Stimulated activated effector memory CD8-positive, alpha-beta T cell treated with anti-CD3 and anti-CD28 coated beads, Interleukin-12 subunit alpha, Interleukin-12 subunit beta, amount 100 ng/mL, for 72 hours (primary cell): Measurements from ENCODE around the gene ZNF793.

Experiments used
- ATAC-seq: fragments of 150-1000 bp; cut with Tn5 transposase; 2 replicates; pipeline ENCODE4 v1.10.0; 2021
- DNase-seq, 2 donors: peaks; one replicate each; pipeline ENCODE4 v3.0.0; 2021 to 2022; ENCODE audit warnings: low spot score in 2 of 2
- H3K27ac Mint-ChIP-seq: one replicate; pipeline ENCODE4 v1.8.0; 2022; ENCODE audit warnings: mild to moderate bottlenecking, mixed read lengths
- H3K36me3 Mint-ChIP-seq: one replicate; pipeline ENCODE4 v1.8.0; 2022; ENCODE audit warnings: mild to moderate bottlenecking, mixed read lengths
- H3K4me1 Mint-ChIP-seq: one replicate; pipeline ENCODE4 v1.8.0; 2022; ENCODE audit warnings: mixed read lengths
- H3K4me3 Mint-ChIP-seq: one replicate; pipeline ENCODE4 v1.8.0; 2022; ENCODE audit warnings: mild to moderate bottlenecking, mixed read lengths
- H3K9me3 Mint-ChIP-seq: one replicate; pipeline ENCODE4 v1.8.0; 2022; ENCODE audit warnings: mixed read lengths

The ZNF793 gene

DNA sequence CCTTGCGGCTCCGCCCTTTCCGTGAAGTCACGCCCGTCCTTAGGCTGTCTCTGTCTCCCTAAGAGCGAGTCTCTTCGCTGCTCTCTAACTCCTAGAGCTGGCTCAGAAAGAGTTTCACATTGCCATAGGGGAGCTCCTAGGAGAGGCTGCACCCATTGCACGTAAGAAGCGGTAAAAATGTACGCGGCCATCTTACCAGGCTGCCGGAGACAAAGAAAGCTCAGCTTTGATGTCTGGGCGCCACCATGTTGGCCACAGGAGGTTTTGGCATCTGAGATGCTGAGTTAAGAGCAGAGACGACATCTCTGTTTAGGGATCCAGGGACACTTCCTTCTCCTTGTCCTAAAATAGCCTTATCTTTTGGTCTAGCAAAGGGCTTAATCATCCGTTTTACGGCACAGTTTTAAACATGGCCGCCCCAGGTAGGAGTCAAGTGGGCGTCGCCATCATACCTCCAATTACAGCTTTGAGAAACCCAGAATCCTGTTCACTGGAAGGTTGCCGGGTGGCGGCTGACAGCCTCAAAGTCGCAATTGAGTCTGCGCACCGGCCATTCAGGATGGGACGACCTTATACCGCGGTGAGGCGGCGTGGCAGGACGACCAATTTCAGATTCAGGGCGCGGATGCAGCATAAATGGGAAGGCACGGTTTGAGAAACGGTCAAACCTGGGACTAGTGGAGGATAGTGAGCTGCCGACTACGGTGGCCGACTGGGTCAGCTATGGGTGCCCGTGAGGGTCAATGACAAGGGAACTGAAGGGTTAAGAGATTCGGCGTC lies at the start of gene ZNF793:
Gene ZNF793, plus strand, starts transcription at position 553 of the 780 bp plus-strand sequence. CDS start 16,501 bp downstream, outside the sequence.
- ATAC-seq (peak; percentile 89), DNase-seq (peak; percentile 43 to 84)
- Mint-ChIP-seq H3K4me3 (no peak within 1 kb of the TSS), H3K27ac (no peak within 1 kb of the TSS), H3K4me1 (no peaks in the 10 kb centered on the region), H3K36me3 (peaks cover 9% of the 10 kb centered on the region), H3K9me3 (peaks cover 10% of the 10 kb centered on the region)

DNA sequence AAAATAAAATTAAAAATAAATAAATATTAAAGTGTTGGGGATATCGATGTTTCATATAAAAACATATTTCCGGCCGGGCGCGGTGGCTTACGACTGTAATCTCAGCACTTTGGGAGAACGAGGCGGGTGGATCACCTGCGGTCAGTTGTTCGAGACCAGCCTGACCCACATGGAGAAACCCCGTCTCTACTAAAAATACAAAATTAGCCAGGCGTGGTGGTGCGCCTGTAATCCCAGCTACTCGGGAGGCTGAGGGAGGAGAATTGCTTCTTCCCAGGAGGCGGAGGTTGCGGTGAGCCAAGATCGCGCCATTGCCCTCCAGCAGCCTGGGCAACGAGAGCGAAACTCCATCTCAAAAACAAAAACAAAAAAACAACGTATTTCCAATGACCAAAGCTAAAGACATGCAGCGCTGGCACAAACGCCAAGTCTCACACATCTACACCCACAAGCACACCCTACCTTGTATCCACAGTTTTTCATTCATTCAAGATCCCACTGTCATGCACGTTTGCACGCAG lies 40.4 kb upstream of the ZNF793 start:
- Mint-ChIP-seq H3K4me3 (peak overlapping the region; percentile 96), H3K36me3 (peaks cover 36% of the 10 kb centered on the region), H3K4me1 (peaks cover 36% of the 10 kb centered on the region), H3K27ac (peak overlapping the region; percentile 94), H3K9me3 (peaks cover 9% of the 10 kb centered on the region)
- DNase-seq (no peak), ATAC-seq (no peak)

DNA sequence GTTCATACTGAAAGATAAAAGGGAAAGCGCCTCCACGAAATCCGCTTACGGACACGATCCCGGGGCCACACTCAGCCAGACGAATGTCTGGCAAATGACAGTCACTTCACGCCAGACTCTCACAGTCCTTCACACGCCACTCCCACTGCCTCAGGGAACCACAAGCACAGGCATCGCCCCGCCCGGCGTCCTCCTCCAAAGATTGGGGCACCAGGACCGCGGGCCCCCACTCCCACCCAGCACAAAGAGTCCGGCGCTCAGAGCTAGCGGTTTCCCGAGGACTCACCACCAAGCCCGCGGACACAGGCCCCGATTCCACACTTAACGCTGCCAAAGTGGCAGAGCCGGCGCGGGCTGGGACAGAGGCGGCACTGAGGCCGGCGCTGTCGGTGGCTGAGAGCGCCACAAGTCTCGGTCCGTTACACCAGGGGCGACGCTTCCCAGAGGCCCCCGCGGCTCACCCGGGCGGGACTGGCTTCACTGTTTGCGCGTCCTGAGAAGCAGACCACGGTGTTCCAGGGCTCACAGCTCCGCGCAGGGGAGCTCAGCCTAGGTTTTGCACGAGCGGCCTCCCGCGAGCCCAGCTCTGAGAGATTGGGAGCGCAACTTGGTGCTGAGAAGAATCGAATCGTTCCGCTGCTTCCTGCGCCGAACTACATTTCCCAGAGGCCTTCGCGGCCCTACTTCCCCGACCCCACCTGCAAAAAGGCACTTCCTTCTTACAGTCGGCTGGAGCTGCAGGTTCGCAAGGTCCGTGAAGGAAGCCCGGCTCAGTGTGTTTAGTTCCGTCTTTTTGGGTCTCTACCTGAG lies 39.7 kb upstream of the ZNF793 start, which contains the start of gene ZNF569:
Gene ZNF569, minus strand, starts transcription at position 647 of the 810 bp plus-strand sequence. CDS start 22,523 bp downstream, outside the sequence.
- H3K27ac Mint-ChIP-seq, result peak within 1 kb of the TSS; percentile 94
- DNase-seq (peak; percentile 78 to 92), ATAC-seq (peak; percentile 81)
- peaks cover 36% of the 10 kb centered on the region for H3K4me1 Mint-ChIP-seq
- H3K4me3 Mint-ChIP-seq, result peak within 1 kb of the TSS; percentile 96
- H3K36me3 Mint-ChIP-seq, result peaks cover 36% of the 10 kb centered on the region
- H3K9me3 Mint-ChIP-seq, result peaks cover 9% of the 10 kb centered on the region

DNA sequence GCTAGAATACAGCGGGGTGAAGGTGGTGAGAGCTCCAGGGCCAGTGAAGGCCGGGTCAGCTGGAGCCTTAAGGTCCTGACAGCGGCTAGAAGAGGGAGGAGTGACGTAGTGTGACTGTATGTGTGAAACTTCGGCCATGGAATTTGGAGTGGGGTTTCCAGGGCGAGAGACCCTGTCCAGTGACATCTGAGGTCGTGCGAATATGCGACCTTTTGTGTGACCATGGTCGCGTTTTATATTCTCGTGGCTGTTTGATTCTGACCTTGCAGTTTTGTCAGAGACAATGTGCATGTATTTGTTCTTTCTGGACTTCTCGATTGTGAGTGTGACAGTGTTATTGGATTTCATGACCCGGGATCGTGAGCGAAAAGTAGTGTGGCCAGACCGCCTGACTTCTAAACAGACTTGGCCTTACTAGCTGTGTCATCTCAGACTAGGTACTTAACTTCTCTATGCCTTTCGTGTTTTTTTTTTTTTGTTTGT lies 39.1 kb upstream of the ZNF793 start:
- Mint-ChIP-seq H3K27ac (peak overlapping the region; percentile 94), H3K4me3 (peak overlapping the region; percentile 96), H3K4me1 (peaks cover 36% of the 10 kb centered on the region), H3K9me3 (peaks cover 9% of the 10 kb centered on the region), H3K36me3 (peaks cover 36% of the 10 kb centered on the region)
- DNase-seq (no peak), ATAC-seq (no peak)

DNA sequence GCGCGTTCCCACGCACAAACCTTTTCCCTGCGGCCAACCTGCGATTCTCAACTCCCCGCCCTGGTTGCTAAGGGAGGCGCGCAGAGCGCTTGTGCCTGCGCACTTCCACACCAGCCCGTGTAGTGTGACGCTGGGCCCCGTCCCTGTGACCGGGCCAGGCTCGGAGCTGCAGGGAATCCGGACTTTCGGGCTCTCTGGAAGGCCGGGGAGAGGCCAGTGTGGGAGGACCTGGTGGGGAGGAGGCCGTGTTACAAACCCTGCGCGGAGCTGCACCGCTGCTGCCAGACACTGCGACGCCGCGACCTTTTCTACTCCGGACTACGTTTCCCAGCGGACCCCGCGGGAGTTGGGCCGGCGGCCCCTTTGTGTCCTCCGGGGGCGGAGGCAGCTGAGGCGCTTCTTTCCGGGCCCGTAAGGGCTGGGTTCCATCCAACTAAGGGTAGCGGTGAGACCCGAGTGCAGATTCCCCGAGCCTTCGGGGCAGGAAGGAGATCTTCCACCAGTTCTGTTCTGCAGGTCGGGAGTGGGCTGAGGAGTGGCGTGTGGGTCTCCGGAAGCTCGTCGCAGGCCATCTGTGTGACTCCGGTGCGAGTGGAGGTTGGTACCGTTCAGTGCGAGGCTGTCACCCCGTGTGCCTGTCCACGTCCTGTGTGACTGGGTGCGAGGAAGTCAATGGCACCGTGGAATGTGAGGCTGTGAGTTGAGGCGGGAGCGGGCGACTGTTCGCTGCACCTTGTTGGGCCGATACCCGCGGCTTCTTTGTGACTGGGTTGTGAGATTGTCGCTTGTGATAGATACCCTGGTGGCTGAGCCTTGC lies 37.6 kb upstream of the ZNF793 start, which contains the start of gene ZNF570:
Gene ZNF570, plus strand, starts transcription at position 396 of the 817 bp plus-strand sequence. CDS start 999 bp downstream, outside the sequence.
- DNase-seq (peak; percentile 79 to 92), ATAC-seq (peak; percentile 82)
- H3K4me3 Mint-ChIP-seq, result peak within 1 kb of the TSS; percentile 96
- H3K4me1 Mint-ChIP-seq, result peaks cover 36% of the 10 kb centered on the region
- H3K27ac Mint-ChIP-seq, result peak within 1 kb of the TSS; percentile 90
- peaks cover 9% of the 10 kb centered on the region for H3K9me3 Mint-ChIP-seq
- peaks cover 36% of the 10 kb centered on the region for H3K36me3 Mint-ChIP-seq

DNA sequence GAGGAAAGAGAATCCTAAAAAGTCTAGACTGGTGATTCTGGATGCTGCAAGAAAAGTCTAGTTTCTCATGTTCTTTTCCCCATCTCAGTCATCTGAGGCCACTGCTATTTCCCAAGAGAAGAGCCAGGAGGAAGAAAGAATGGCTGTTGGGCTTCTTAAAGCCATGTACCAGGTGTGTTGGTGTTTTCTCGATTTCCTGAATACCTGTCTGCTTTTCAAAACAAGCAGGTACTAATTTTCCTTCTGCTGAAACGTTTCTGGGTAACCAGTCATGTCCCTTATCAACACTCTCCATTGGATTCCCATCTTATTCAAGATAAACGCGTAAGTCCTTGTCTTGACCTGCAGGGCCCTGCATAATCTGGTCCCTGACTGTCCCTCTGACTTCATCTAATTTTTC lies 36.5 kb upstream of the ZNF793 start:
- Mint-ChIP-seq H3K4me1 (peaks cover 36% of the 10 kb centered on the region), H3K9me3 (peaks cover 3% of the 10 kb centered on the region), H3K36me3 (peaks cover 36% of the 10 kb centered on the region), H3K27ac (peak overlapping the region; percentile 90), H3K4me3 (peak overlapping the region; percentile 96)
- ATAC-seq, result no peak
- DNase-seq, result no peak

DNA sequence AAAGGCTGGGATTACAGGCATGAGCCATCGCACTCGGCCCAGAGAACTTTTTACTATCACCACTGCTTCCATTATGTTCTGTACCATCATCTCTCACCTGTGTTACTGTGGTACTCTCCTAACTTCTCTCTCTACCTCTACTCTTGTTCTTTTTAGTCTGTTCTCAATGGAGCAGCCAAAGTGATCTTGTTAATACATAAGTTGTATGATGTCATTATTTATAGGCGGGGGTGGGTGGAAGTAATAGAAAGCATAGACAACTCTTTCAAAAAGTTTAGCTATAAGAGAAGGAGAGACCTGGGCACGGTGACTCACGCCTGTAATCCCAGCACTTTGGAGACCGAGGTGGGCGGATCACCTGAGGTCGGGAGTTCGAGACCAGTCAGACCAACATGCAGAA lies 34.6 kb upstream of the ZNF793 start:
- Mint-ChIP-seq H3K4me3 (no peak overlapping the region), H3K36me3 (peaks cover 47% of the 10 kb centered on the region), H3K9me3 (peaks cover 17% of the 10 kb centered on the region), H3K4me1 (peaks cover 30% of the 10 kb centered on the region), H3K27ac (no peak overlapping the region)
- no peak for DNase-seq
- no peak for ATAC-seq

DNA sequence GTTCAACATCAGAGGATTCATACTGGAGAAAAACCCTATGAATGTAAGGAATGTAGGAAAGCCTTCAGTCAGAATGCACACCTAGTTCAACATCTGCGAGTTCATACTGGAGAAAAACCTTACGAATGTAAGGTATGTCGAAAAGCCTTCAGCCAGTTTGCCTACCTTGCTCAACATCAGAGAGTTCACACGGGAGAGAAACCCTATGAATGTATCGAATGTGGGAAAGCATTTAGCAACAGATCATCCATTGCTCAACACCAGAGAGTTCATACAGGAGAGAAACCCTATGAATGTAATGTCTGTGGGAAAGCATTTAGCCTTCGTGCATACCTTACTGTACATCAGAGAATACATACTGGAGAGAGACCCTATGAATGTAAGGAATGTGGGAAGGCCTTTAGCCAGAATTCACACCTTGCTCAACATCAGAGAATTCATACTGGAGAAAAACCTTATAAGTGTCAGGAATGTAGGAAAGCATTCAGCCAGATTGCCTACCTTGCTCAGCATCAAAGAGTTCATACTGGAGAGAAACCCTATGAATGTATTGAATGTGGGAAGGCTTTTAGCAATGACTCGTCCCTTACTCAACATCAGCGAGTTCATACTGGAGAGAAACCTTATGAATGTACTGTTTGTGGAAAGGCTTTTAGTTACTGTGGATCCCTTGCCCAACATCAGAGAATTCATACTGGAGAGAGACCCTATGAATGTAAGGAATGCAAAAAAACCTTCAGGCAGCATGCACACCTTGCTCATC lies 22.2 kb upstream of the ZNF793 start:
- no peak overlapping the region for H3K4me3 Mint-ChIP-seq
- no peak overlapping the region for H3K27ac Mint-ChIP-seq
- H3K36me3 Mint-ChIP-seq, result peaks cover 55% of the 10 kb centered on the region
- no peaks in the 10 kb centered on the region for H3K4me1 Mint-ChIP-seq
- peaks cover 37% of the 10 kb centered on the region for H3K9me3 Mint-ChIP-seq
- DNase-seq (no peak), ATAC-seq (no peak)

DNA sequence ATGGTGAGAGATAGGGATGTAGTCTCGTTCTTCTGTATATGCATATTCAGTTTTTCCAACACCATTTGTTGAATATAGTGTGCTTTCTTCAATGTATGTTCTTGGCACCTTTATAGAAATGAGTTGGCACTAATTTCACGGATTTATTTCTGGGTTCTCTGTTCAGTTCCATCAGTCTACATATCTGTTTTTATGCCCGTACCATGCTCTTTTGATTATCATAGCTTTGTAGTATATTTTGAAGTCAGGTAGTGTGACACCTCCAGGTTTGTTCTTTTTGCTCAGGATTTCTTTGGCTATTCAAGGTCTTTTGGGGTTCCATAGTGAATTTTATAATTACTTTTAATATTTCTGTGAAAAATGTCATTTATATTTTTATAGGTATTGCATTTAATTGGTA lies 14.5 kb upstream of the ZNF793 start:
- no peak overlapping the region for H3K27ac Mint-ChIP-seq
- peaks cover 40% of the 10 kb centered on the region for H3K9me3 Mint-ChIP-seq
- ATAC-seq, result no peak
- no peak for DNase-seq
- H3K4me1 Mint-ChIP-seq, result no peaks in the 10 kb centered on the region
- H3K4me3 Mint-ChIP-seq, result no peak overlapping the region
- no peaks in the 10 kb centered on the region for H3K36me3 Mint-ChIP-seq

DNA sequence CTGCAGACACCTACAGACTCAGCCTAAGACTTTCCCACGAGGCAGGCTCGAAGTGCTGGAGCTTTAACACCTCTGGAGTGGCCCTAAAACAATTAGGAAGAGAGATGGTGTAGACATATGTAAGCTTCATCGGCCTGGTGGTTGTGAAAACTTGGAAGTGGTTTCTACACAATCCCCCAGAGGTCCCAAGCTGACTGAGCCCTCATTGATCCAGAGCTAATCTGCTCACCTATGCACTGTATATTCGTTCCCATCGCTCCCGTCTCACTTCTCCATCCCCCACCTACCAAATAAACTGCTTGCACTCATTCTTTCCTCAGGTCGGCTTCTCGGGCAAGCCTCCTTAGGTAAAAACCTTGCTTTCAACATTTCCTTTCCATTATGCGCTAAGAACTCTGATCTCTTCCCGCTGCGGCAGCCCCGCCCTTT lies 767 bp upstream of the ZNF793 start:
- DNase-seq (no peak), ATAC-seq (peak; percentile 24)
- Mint-ChIP-seq H3K36me3 (peaks cover 9% of the 10 kb centered on the region), H3K9me3 (peaks cover 8% of the 10 kb centered on the region), H3K4me1 (no peaks in the 10 kb centered on the region), H3K27ac (no peak overlapping the region), H3K4me3 (no peak overlapping the region)

DNA sequence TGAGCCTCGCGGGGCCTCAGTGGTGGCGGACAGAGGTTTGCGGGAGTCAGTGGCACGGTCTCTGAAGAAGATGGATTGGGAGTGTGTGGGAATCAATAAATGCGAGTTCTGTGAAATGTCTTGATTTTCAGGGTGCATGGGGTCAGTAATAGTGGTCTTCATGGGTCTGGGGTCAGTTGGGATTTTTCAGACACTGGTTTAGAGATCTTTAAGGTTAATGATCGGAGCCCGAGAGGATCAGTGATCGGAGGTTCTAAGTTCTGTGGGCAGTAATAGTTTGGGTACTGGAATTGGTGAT lies 377 bp downstream of the ZNF793 start:
- Mint-ChIP-seq H3K9me3 (peaks cover 10% of the 10 kb centered on the region), H3K4me3 (no peak overlapping the region), H3K27ac (no peak overlapping the region), H3K36me3 (peaks cover 11% of the 10 kb centered on the region), H3K4me1 (no peaks in the 10 kb centered on the region)
- no peak for ATAC-seq
- no peak for DNase-seq

DNA sequence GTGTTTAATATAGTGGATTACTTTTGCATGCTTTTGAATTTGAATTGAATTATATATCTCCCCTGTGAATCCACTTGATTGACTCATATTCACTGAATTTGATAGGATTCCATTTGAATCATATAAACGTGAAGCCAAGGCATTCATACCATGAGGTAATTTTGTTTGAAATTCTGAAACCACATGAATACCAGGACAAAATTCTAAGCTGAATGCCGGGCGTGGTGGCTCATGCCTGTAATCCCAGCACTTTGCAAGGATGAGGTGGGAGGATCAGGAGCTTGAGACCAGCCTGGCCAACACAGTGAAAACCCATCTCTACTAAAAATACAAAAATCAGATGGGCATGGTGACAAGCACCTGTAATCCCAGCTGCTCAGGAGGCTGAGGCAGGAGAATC lies 4.4 kb downstream of the ZNF793 start:
- Mint-ChIP-seq H3K27ac (no peak overlapping the region), H3K9me3 (peaks cover 17% of the 10 kb centered on the region), H3K4me3 (no peak overlapping the region), H3K4me1 (no peaks in the 10 kb centered on the region), H3K36me3 (peaks cover 26% of the 10 kb centered on the region)
- ATAC-seq, result no peak
- DNase-seq, result no peak

DNA sequence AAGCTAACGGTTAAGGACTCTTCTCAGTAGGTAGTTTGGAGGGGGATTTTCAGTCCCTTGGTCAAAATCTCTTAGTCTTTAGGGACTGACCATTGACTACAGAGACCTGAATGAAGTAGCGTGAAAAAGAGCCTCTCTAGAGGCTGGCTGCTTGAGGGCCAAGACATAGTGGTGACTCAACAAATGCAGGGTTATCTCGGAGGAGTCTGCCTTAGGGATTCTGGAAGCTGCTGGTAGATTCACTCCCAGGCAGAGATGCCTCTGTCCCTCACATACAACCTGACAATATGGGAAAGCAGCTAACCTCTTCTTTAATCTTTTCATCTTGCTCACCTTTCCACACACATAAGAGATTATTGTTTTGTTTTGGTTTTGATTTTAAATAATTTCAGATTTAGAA lies 5.1 kb downstream of the ZNF793 start:
- Mint-ChIP-seq H3K4me1 (no peaks in the 10 kb centered on the region), H3K36me3 (peaks cover 26% of the 10 kb centered on the region), H3K9me3 (peaks cover 17% of the 10 kb centered on the region), H3K27ac (no peak overlapping the region), H3K4me3 (no peak overlapping the region)
- ATAC-seq (no peak), DNase-seq (no peak)

DNA sequence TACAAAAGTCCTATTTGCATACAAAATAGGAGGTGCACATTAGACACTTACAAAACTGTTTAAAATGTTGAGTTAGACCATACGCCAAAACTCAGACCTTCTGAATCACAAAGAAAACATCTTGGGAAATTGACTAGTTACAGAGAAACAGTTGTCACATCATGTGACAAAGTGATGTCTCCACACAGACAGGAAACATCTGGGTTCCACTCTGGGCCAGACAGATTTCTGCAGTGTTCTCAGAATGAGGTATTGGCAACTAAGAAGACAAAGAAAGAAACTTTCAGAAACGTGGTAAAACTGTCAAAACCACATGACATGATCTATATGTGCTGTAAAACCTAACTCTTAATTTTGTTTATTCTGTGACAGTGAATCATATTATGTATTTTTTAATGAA lies 6.7 kb downstream of the ZNF793 start:
- peaks cover 17% of the 10 kb centered on the region for H3K9me3 Mint-ChIP-seq

More for the DNA sequence above, 6.7 kb downstream of the ZNF793 start:
- ATAC-seq, result peak; percentile 45
- no peaks in the 10 kb centered on the region for H3K4me1 Mint-ChIP-seq
- DNase-seq, result no peak
- H3K4me3 Mint-ChIP-seq, result no peak overlapping the region
- peaks cover 26% of the 10 kb centered on the region for H3K36me3 Mint-ChIP-seq
- H3K27ac Mint-ChIP-seq, result no peak overlapping the region
